Measurements from ENCODE around the gene AADAC.

DNA sequence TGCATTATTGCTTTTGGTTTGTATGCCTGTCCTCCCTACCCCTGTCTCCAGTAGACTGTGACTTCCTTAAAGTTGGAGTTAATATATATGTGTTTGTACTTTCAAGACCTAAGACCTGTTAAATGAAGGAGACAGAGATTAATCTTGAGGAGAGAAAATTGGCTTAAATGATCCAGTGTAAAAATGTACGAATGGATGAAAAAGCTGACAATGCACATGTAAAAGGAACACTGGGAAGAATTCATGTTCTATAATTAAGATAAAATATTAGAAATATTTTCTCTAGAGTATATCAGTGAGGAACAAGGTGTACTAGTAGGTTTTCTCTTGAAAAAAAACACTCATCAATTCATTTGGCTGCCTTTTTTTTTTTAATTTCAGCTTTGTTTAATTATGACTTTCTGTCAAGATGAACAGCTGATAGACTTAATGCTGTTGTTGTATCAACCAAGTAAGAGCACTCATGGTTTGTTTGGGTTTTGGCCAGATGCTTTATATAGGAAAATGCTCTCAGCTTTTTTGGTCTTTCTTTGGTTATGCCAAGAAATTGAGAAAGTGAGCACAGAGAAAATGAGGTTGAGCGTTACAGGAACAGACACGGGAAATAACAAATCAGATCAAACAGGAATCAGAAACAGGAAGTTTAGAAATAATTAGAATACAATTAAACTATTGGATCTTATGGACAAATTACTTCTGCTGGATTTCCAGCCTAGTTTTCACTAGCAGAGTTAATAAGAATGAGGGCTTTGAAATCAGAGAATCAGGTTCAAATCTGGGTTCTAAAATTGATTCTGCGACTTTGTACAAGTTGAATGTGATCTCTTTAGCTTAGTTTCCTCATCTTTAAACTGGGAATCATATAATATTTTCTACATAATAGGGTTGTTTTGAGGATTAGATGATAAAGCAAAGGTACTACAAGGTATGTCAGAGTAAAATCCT, 38.3 kb upstream of the AADAC start:
- TF ChIP-seq, protein P1, sequence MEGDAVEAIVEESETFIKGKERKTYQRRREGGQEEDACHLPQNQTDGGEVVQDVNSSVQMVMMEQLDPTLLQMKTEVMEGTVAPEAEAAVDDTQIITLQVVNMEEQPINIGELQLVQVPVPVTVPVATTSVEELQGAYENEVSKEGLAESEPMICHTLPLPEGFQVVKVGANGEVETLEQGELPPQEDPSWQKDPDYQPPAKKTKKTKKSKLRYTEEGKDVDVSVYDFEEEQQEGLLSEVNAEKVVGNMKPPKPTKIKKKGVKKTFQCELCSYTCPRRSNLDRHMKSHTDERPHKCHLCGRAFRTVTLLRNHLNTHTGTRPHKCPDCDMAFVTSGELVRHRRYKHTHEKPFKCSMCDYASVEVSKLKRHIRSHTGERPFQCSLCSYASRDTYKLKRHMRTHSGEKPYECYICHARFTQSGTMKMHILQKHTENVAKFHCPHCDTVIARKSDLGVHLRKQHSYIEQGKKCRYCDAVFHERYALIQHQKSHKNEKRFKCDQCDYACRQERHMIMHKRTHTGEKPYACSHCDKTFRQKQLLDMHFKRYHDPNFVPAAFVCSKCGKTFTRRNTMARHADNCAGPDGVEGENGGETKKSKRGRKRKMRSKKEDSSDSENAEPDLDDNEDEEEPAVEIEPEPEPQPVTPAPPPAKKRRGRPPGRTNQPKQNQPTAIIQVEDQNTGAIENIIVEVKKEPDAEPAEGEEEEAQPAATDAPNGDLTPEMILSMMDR (IDR thresholded peaks at IDR 0.05), result no peak
- TF ChIP-seq POLR2A (IDR thresholded peaks at IDR 0.05), result no peak

Data from lower leg skin (tissue), 3 donors.